Measurements from ENCODE around the gene MAP2K5.

MAP2K5 gene

DNA sequence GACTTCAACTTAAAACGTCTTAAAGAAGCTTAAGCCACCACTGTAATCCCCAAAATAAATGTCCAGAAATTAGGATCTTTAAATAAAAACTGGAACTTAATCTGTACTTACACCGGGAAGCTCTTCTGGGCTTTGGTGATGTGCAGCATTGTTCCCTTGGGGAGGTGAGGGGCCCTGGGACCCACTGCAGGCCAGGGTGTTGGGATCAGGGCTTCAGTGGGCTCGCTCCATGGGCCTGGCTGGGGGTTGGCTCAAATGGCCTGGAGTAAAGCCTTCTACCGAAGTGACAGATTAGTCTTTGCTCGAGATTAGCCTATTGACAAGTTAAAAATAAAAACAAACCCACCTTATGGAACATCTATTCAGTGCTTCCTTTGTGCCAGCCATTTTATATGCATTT lies 303.5 kb downstream of the MAP2K5 start:
- DNase-seq: no peak

- no peak for DNase-seq
Measured at GRCh38 chr15:67849538-67849937, 307.0 kb downstream of the MAP2K5 start.

GRCh38 chr15:67850336-67850735 lies 307.8 kb downstream of the MAP2K5 start:
- DNase-seq: no peak

DNA sequence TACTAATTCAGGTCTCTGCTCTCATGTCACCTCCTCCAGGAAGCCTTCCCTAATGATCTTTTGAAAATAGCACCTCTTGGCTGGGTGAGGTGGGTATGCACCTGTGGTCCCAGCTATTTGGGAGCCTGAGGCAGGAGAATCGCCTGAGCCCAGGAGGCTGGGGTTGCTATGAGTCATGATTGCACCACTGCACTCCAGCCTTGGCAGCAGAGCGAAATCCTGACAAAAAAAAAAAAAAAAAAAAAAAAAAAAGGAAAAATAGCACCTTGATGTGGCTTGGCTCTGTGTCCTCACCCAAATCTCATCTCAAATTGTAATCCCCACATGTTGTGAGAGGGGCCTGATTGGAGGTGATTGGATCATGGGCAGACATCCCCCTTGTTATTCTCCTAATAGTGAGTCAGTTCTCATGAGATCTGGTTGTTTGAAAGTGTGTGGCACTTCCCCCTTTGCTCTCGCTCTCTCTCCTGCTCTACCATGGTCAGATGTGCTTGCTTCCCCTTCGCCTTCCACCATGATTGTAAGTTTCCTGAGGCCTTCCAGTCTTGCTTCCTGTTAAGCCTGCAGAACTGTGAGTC lies 308.6 kb downstream of the MAP2K5 start:
- no peak for DNase-seq

DNA sequence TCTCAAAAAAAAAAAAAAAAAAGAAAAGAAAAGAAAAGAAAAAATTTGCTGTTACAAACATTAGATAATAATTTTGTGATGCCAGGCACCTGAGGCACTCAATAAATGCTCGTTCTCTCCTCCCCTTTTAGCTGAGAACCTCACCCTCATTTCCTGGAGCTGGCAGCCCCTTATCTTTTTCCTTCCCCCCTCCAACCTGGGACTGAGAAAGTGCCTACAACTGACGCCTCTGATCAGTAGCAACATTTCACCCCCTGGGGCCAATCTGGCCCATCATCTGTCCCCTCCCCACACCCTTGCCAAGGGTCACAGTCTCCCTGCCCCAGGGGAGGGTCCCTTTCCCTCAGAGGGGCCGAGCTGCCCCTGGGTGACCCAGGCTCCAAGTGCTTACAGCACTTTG lies 309.9 kb downstream of the MAP2K5 start:
- DNase-seq: no peak

DNA sequence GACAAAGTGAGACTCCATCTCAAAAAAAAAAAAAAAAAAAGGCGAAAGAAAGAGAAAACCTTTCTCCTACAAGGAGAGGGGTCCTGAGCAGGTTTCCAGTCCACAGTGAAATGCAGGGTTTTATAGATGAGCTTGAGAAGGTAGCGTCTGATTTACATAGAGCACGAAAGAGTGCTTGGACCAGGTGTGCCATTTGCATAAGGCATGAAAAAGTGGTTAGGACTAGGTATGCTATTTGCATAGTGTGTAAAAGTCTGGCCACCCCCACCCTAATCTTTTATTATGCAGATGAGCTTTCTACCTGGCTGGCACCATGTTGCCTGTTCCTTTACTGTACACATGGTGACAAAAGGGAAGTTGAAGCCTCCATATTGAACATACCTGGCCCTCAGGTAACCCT lies 311.0 kb downstream of the MAP2K5 start:
- no peak for DNase-seq

DNA sequence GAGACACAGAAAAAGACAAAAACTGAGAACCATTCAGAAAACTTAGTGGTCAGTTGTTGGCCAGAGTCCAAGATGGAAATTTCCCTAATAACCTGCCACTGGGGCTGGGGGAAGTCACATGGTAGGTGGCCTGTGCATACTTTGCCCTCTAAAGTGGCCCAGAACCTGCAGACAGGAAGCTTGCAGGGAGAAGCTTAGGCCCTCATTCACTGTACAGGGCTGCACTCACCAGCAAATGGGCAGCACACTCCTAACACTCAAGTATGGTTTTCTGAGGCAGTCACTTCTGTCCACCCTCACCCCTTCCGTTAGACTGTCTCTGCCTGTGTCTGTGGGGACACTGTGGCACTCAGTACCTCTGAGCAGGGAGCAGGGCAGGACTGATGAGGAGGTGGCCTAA lies 311.9 kb downstream of the MAP2K5 start:
- no peak for DNase-seq

DNA sequence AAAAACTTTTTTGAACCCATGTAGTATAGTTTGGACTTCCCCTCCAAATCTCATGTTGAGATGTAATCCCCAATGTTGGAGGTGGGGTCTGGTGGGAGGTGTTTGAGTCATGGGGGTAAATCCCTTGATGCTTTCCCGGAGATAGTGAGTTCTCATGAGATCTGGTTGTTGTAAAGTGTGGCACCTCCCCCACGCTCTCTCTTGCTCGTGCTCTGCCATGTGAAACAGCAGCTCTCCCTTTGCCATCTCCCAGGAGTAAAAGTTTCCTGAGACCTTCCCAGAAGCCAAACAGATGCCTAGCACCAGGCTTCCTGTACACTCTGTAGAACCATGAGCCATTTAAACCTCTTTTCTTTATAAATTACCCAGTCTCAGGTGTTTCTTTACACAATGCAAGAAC lies 313.3 kb downstream of the MAP2K5 start:
- no peak for DNase-seq
